Lung (tissue), 12 donors: ENCODE measurements around the gene LDLRAD2. TPM values are rescaled to one million over a fixed set of nuclear protein-coding genes. Genes with fewer than 3 reads are reported as not detected.
A peak's percentile ranks its signal among the peaks of the same experiment; 100 is the strongest.
"Not testable (repeated sequence)": the region's sequence is repeated elsewhere in the genome, so short reads cannot be mapped to it uniquely, and the experiment has no call there.

Experiments used
- ATAC-seq: fragments of 200-7000 bp; cut with Tn5 transposase; one replicate; pipeline ENCODE4 v1.9.1; 2020; ENCODE audit warnings: moderate number of reproducible peaks; ENCODE audit not compliant: insufficient read depth, low FRiP score
- DNase-seq, 3 donors: peaks; one replicate each; pipeline ENCODE4 v3.0.0-alpha.2; 2013 to 2017
- H3K27ac ChIP-seq, 2 donors: one replicate each; pipeline ENCODE4 v1.5.1; 2013; ENCODE audit warnings: mild to moderate bottlenecking in 2 of 2, moderate library complexity in 2 of 2, control low read depth in 1 of 2, inconsistent platforms in 1 of 2, low read depth in 1 of 2, low read length in 1 of 2
- H3K27me3 ChIP-seq, 3 donors: one replicate each; pipeline ENCODE4 v1.5.1; 2013; ENCODE audit warnings: low read length in 2 of 3; ENCODE audit not compliant: control insufficient read depth in 3 of 3, insufficient read depth in 3 of 3
- H3K36me3 ChIP-seq, 4 donors: one replicate each; pipeline ENCODE4 v1.5.1; 2013; ENCODE audit warnings: low read length in 4 of 4, mild to moderate bottlenecking in 1 of 4, moderate library complexity in 1 of 4; ENCODE audit not compliant: control insufficient read depth in 4 of 4, insufficient read depth in 4 of 4
- H3K4me1 ChIP-seq, 5 donors: one replicate each; pipeline ENCODE4 v1.5.1; 2013; ENCODE audit warnings: low read length in 5 of 5, mild to moderate bottlenecking in 2 of 5, moderate library complexity in 1 of 5; ENCODE audit not compliant: control insufficient read depth in 5 of 5, insufficient read depth in 5 of 5
- H3K4me3 ChIP-seq: one replicate; pipeline ENCODE4 v1.5.1; 2013; ENCODE audit warnings: mild to moderate bottlenecking, control low read depth, moderate library complexity
- H3K9ac ChIP-seq, 2 donors: one replicate each; pipeline ENCODE4 v1.5.1; 2013; ENCODE audit warnings: low read length in 2 of 2, control low read depth in 1 of 2; ENCODE audit not compliant: insufficient read depth in 1 of 2
- H3K9me3 ChIP-seq, 4 donors: one replicate each; pipeline ENCODE4 v1.5.1; 2013; ENCODE audit warnings: low read length in 3 of 4, mild to moderate bottlenecking in 1 of 4, moderate library complexity in 1 of 4; ENCODE audit not compliant: control insufficient read depth in 4 of 4, insufficient read depth in 3 of 4
- WGBS, 2 donors: extraction: QIAGEN DNeasy Blood & Tissue Kit; methylation state at CpG; one replicate each; pipeline ENCODE4 v1.1.7; 2013; 5-methylcytosine and 5-hydroxymethylcytosine counted together
- polyA plus RNA-seq, 2 donors: library from polyadenylated mRNA; stranded (reverse); fragments of 200-250 nt; gene quantifications; one replicate each; pipeline ENCODE4 v1.2.1, GENCODE V29; 2013
- total RNA-seq, 2 donors: library from RNA; depleted of rRNA in 1 of 2; stranded (reverse); fragments of >200 nt in 1 of 2; gene quantifications; one replicate each; pipeline ENCODE4 v1.2.1, GENCODE V29; 2014 to 2021
- TF ChIP-seq, protein P1 (sequence below): IDR thresholded peaks from 2 replicates; pipeline ENCODE4 v1.5.1; 2012; ENCODE audit warnings: mild to moderate bottlenecking; ENCODE audit errors: control extremely low read depth, extremely low read depth
- donor health status: control.
- donor health status: control.
- donor health status: Bipolar disorder and iron deficiency.
- donor health status: healthy.
- donor health status: DM: yes; HTN: yes; CAD: no.

Gene LDLRAD2
- total and polyA plus RNA-seq, 4 donors: 0.20 to 2.8 (median 0.54) TPM

DNA sequence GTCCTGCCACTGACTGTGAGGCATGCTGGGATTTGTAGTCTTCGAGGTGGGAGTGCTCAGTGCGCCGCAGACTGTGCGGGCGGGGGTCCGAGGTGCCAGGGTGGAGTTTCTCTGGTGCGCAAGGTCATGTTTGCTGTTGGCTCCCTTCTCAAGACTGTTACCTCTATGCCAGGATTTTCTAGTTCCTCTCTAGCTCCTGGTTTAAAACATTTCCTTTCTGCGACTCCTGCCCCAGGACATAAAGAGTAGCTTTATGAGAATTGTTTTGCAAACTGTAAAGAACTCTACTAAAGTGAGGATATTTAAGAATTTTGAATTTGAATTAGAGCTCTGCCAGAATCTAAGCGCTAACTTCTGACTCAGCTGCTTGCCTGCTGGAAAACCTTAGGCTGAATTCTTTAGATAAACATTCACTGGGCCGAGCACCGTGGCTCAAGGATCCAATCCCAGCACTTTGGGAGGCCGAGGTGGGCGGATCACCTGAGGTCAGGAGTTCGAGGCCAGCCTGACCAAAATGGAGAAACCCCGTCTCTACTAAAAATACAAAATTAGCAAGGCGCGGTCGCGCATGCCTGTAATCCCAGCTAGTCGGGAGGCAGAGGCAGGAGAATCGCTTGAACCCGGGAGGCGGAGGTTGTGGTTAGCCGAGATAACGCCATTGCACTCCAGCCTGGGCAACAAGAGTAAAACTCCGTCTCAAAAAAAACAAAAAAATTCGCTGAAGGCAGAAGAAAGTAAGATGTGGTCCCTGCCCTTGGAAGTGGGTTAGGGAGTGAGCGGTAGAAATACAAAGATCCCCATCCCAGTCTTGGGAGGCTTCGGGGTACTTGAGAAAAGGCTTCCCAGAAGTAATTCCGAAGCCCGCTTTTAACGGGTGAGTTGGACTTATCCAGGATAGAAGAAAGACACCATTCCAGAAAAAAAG lies 28.1 kb upstream of the LDLRAD2 start:
- H3K4me3 ChIP-seq: no peak overlapping the region
- 54 to 58% methylated on average over 32 of the region's 32 CpGs for WGBS, 2 donors
- TF ChIP-seq, protein P1, sequence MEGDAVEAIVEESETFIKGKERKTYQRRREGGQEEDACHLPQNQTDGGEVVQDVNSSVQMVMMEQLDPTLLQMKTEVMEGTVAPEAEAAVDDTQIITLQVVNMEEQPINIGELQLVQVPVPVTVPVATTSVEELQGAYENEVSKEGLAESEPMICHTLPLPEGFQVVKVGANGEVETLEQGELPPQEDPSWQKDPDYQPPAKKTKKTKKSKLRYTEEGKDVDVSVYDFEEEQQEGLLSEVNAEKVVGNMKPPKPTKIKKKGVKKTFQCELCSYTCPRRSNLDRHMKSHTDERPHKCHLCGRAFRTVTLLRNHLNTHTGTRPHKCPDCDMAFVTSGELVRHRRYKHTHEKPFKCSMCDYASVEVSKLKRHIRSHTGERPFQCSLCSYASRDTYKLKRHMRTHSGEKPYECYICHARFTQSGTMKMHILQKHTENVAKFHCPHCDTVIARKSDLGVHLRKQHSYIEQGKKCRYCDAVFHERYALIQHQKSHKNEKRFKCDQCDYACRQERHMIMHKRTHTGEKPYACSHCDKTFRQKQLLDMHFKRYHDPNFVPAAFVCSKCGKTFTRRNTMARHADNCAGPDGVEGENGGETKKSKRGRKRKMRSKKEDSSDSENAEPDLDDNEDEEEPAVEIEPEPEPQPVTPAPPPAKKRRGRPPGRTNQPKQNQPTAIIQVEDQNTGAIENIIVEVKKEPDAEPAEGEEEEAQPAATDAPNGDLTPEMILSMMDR: no peak
- DNase-seq (no peak), ATAC-seq (no peak)
- peak overlapping the region; percentile 96 to 100 for H3K27ac ChIP-seq
- H3K36me3 ChIP-seq: peaks cover 0 to 3% (median 0%) of the 10 kb centered on the region in 4 donors
- no peaks in the 10 kb centered on the region for H3K27me3 ChIP-seq
- peaks cover 0 to 10% (median 4%) of the 10 kb centered on the region in 5 donors for H3K4me1 ChIP-seq
- H3K9me3 ChIP-seq: no peaks in the 10 kb centered on the region
- H3K9ac ChIP-seq: peak overlapping the region; percentile 100

DNA sequence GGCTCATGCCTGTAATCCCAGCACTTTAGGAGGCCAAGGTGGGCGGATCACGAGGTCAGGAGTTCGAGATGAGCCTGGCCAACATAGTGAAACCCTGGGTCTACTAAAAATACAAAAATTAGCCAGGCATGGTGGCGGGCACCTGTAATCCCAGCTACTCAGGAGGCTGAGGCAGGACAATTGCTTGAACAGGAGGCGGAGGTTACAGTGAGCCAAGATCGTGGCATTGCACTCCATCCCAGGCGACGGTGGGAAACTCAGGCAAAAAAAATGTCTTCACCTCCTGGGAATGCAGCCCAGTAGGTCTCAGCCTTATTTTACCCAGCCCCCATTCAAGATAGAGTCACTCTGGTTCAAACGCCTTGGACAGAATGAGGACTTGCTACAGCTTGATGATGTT lies 26.3 kb upstream of the LDLRAD2 start:
- not testable (repeated sequence) for H3K4me3 ChIP-seq, H3K4me1 ChIP-seq, H3K27ac ChIP-seq, DNase-seq, H3K9me3 ChIP-seq, H3K9ac ChIP-seq, ATAC-seq, H3K36me3 ChIP-seq, H3K27me3 ChIP-seq
- WGBS, 2 donors: 93 to 96% methylated on average over 9 of the region's 9 CpGs

GRCh38 chr1:21786640-21787039 lies 25.4 kb upstream of the LDLRAD2 start:
- H3K27me3 ChIP-seq: no peaks in the 10 kb centered on the region
- ATAC-seq: no peak
- H3K4me3 ChIP-seq: no peak overlapping the region
- H3K27ac ChIP-seq: no peak overlapping the region
- WGBS, 2 donors: 79 to 89% methylated on average over 2 of the region's 2 CpGs
- no peaks in the 10 kb centered on the region for H3K9me3 ChIP-seq
- DNase-seq: no peak
- TF ChIP-seq, protein P1: no peak
- H3K9ac ChIP-seq: no peak overlapping the region
- H3K4me1 ChIP-seq: peaks cover 0 to 4% (median 0%) of the 10 kb centered on the region in 5 donors
- H3K36me3 ChIP-seq: peaks cover 0 to 3% (median 0%) of the 10 kb centered on the region in 4 donors

DNA sequence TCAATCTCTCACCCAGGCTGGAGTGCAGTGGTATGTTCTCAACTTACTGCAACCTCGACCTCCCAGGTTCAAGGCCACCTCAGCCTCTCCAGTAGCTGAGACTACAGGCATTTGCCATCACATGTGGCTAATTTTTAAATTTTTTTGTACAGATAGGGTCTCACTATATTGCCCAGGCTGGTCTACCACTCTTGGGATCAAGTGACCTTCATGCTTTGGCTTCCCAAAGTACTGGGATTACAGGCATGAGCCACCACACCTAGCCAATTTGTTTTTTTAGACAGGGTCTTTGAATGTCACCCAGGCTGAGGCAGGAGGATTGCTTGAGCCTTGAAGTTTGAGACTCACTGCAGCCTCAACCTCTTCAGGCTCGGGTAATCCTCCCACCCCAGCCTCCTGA lies 19.0 kb upstream of the LDLRAD2 start:
- WGBS, 2 donors: 83 to 92% methylated on average over 2 of the region's 2 CpGs
- no peak overlapping the region for H3K4me3 ChIP-seq
- no peak overlapping the region for H3K27ac ChIP-seq
- peaks cover 0 to 6% (median 1%) of the 10 kb centered on the region in 4 donors for H3K9me3 ChIP-seq
- no peaks in the 10 kb centered on the region for H3K4me1 ChIP-seq
- no peaks in the 10 kb centered on the region for H3K36me3 ChIP-seq
- TF ChIP-seq, protein P1: no peak
- no peak for DNase-seq
- H3K9ac ChIP-seq: no peak overlapping the region
- no peak for ATAC-seq
- no peaks in the 10 kb centered on the region for H3K27me3 ChIP-seq
